ENCODE measurements around the gene SPATA12. TPM values are rescaled to one million over a fixed set of nuclear protein-coding genes. Genes with fewer than 3 reads are reported as not detected.

The SPATA12 gene
- total RNA-seq, 1 donor from 2014 or later: 0.38 TPM

DNA sequence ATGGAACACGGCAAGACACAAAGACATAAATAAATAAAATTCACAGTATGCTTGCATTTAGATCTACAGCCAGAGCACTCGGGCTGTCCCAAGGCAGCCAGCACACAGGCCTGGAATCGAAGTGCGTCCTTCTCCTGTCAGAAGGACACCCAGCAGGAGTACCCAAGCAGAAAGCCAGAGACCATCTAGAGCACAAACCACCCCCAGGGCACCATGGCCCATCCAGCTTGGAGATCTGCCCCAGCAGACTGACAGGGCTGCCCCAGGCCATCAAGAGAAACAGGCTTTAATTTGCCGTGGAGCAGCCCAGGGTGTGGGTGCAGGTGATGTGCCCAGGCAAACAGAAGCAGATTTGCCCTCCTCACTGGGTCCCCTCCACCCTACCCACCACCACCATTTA is 7.8 kb upstream of the SPATA12 start:
- TF ChIP-seq, protein P1, sequence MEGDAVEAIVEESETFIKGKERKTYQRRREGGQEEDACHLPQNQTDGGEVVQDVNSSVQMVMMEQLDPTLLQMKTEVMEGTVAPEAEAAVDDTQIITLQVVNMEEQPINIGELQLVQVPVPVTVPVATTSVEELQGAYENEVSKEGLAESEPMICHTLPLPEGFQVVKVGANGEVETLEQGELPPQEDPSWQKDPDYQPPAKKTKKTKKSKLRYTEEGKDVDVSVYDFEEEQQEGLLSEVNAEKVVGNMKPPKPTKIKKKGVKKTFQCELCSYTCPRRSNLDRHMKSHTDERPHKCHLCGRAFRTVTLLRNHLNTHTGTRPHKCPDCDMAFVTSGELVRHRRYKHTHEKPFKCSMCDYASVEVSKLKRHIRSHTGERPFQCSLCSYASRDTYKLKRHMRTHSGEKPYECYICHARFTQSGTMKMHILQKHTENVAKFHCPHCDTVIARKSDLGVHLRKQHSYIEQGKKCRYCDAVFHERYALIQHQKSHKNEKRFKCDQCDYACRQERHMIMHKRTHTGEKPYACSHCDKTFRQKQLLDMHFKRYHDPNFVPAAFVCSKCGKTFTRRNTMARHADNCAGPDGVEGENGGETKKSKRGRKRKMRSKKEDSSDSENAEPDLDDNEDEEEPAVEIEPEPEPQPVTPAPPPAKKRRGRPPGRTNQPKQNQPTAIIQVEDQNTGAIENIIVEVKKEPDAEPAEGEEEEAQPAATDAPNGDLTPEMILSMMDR (IDR thresholded peaks at IDR 0.05): no peak
- H3K36me3 ChIP-seq: no peaks in the 10 kb centered on the region
- H3K9me3 ChIP-seq: no peaks in the 10 kb centered on the region
- H3K4me1 ChIP-seq: peaks cover 5% of the 10 kb centered on the region
- no peak for ATAC-seq
- no peak overlapping the region for H3K4me3 ChIP-seq
- H3K27ac ChIP-seq: no peak overlapping the region
- no peaks in the 10 kb centered on the region for H3K27me3 ChIP-seq
- DNase-seq: no peak
- intact Hi-C loops (cut with DNase I): no loop called here

DNA sequence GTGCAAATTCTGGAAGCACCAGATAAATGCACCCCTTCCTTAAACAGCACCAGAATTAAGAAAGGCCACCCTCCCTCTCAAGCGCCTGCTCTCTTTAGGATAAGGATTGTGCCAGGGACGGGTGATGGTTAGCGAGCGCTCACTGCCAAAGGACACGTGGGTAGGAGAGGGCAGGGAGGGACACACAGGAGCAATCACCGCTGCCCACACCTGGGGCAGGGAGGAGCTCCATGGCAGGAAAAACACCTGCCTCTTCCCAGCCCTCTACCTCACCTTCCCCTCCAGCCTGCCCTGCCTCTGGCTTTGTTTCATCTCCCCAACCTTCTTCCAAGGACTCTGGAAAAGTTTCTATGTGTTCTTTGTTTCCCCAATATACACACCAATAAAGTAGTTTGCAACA is 7.3 kb upstream of the SPATA12 start:
- TF ChIP-seq, protein P1 (IDR thresholded peaks at IDR 0.05): no peak
- Histone ChIP-seq H3K9me3 (no peaks in the 10 kb centered on the region), H3K36me3 (no peaks in the 10 kb centered on the region), H3K27me3 (no peaks in the 10 kb centered on the region), H3K4me3 (no peak overlapping the region), H3K4me1 (peaks cover 5% of the 10 kb centered on the region), H3K27ac (no peak overlapping the region)
- DNase-seq (no peak), ATAC-seq (no peak)
- intact Hi-C loops (cut with DNase I): no loop called here

DNA sequence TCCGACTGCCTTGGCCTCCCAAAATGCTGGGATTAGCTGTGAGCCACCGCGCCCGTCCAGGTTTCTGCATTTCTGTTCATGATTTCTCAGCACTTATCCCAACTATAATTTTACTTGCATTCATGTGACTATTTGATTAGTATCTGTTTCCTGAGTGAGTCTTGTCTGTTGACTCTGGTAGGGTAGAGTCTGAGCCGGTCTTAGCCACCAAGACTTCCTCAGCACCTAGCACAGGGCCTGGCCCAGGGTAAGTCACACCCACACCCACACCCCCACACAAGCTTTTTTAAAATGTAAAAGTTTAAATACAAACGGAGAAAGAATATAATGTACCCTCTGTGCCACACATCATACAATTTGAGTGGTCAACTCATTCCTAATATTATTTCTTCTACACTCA is 3.1 kb upstream of the SPATA12 start:
- no peak for DNase-seq
- Histone ChIP-seq H3K4me1 (no peaks in the 10 kb centered on the region), H3K36me3 (no peaks in the 10 kb centered on the region), H3K27me3 (no peaks in the 10 kb centered on the region), H3K9me3 (no peaks in the 10 kb centered on the region), H3K27ac (no peak overlapping the region), H3K4me3 (no peak overlapping the region)
- TF ChIP-seq, protein P1 (IDR thresholded peaks at IDR 0.05): no peak
- ATAC-seq: no peak
- intact Hi-C loops (cut with DNase I): no loop called here

GRCh38 chr3:57059411-57059810 is 1.1 kb upstream of the SPATA12 start:
- H3K36me3 ChIP-seq: no peaks in the 10 kb centered on the region
- TF ChIP-seq, protein P1 (IDR thresholded peaks at IDR 0.05): no peak
- H3K27ac ChIP-seq: no peak overlapping the region
- peaks cover 11% of the 10 kb centered on the region for H3K4me1 ChIP-seq
- no peaks in the 10 kb centered on the region for H3K9me3 ChIP-seq
- DNase-seq (no peak), ATAC-seq (peak; percentile 62)
- H3K27me3 ChIP-seq: no peaks in the 10 kb centered on the region
- no peak overlapping the region for H3K4me3 ChIP-seq
- intact Hi-C loops (cut with DNase I): no loop called here

DNA sequence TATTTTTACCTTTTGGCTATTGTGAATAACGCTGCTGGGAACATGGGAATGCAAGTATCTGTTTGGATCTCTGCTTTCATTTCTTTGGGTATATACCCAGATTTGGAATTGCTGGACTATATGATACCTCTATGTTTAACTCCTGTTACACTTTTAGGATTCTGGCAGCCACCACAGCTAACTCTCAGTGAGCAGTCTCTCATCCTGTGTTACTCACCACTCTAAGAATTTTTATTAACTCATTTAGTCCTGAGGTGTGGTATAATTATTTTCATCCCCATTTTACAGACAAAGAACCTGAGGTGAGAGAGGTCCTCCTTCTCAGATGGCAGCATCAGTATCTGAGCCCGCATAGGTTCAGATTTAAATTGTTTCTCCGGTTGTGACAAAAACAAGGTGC is 1.1 kb downstream of the SPATA12 start:
- Histone ChIP-seq H3K27me3 (no peaks in the 10 kb centered on the region), H3K36me3 (no peaks in the 10 kb centered on the region), H3K4me3 (no peak overlapping the region), H3K27ac (peak overlapping the region; percentile 7), H3K4me1 (peaks cover 11% of the 10 kb centered on the region), H3K9me3 (no peaks in the 10 kb centered on the region)
- ATAC-seq (no peak), DNase-seq (no peak)
- intact Hi-C loops (cut with DNase I): no loop called here
- TF ChIP-seq, protein P1 (IDR thresholded peaks at IDR 0.05): no peak

- ATAC-seq (peak; percentile 11), DNase-seq (no peak)
- peaks cover 11% of the 10 kb centered on the region for H3K4me1 ChIP-seq
- no peaks in the 10 kb centered on the region for H3K36me3 ChIP-seq
- intact Hi-C loops (cut with DNase I): no loop called here
- H3K27ac ChIP-seq: peak overlapping the region; percentile 55
- no peaks in the 10 kb centered on the region for H3K27me3 ChIP-seq
- no peak overlapping the region for H3K4me3 ChIP-seq
- no peaks in the 10 kb centered on the region for H3K9me3 ChIP-seq
- TF ChIP-seq, protein P1 (IDR thresholded peaks at IDR 0.05): no peak
These were observed 1.7 kb downstream of the SPATA12 start for GRCh38 chr3:57062101-57062631.
